ENCODE results near the gene DNAJC15.

The DNAJC15 gene

DNA sequence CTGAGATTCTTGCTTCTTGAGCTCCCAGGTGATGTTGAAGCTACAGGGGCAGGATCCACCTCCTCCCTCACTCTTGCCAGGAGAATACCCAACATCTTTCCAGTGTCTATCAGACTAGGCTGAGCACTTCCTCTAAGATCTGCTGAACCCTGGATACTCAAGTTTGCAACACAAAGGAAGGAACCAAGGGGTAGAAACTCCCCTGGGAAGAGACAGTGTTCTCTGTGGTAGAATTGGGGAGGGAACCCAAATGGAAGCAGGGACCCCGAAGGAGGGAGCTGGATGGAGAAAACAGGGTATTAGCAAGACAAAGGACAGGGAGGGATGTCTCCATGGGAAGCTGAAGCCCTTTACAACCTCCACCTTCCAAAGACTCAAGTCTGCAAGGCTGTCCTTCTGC lies 117.6 kb downstream of the DNAJC15 start:
- no peak for DNase-seq (ENCODE audit: low read depth)
- H3K4me3 ChIP-seq (ENCODE audit: low read depth, low read length): no peak overlapping the region
- no peak for TF ChIP-seq CTCF (conservative IDR thresholded peaks at IDR 0.05; ENCODE audit: low read depth, low read length)

GRCh38 chr13:43141685-43142084 lies 118.3 kb downstream of the DNAJC15 start:
- TF ChIP-seq CTCF (conservative IDR thresholded peaks at IDR 0.05; ENCODE audit: low read depth, low read length): no peak
- no peak overlapping the region for H3K4me3 ChIP-seq (ENCODE audit: low read depth, low read length)
- DNase-seq (ENCODE audit: low read depth): no peak

- no peak for DNase-seq (ENCODE audit: low read depth)
- no peak for TF ChIP-seq CTCF (conservative IDR thresholded peaks at IDR 0.05; ENCODE audit: low read depth, low read length)
- H3K4me3 ChIP-seq (ENCODE audit: low read depth, low read length): no peak overlapping the region
Observed at GRCh38 chr13:43143591-43143990, 120.2 kb downstream of the DNAJC15 start.

DNA sequence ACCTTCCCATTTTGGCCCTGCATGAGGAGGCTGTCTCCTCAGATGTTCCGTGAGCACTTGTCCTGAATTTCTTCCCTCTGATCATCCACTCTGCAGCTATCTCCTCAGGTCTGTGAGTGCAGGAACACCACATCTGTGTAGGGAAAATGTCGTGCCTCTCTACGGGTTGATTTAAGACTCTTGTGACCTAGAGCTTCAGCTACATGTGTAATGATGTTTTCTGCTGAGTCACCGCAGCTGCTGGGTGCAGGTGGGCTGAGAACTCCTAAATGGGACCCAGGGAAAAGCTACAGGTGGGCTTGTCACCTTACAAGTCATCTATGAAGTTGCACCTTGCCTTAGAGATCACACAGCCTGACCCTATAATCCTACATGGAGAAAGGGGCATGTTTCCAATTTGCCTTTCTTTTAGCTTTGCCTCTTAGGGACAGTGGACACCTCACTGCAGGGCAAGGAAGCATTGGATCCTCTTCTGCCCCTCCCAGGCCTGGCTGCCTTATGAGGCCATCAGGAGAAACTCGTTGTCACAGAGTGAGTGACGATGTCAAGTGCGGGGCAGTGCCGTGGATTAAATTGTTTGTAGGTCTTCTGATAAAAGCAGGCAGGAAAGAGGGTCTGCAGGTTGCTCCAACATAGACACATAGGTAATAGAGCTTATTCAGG lies 122.3 kb downstream of the DNAJC15 start:
- H3K4me3 ChIP-seq (ENCODE audit: low read depth, low read length): no peak overlapping the region
- no peak for TF ChIP-seq CTCF (conservative IDR thresholded peaks at IDR 0.05; ENCODE audit: low read depth, low read length)
- DNase-seq (ENCODE audit: low read depth): no peak

GRCh38 chr13:43146400-43146799 lies 123.0 kb downstream of the DNAJC15 start:
- H3K4me3 ChIP-seq (ENCODE audit: low read depth, low read length): no peak overlapping the region
- TF ChIP-seq CTCF (conservative IDR thresholded peaks at IDR 0.05; ENCODE audit: low read depth, low read length): no peak
- no peak for DNase-seq (ENCODE audit: low read depth)

DNA sequence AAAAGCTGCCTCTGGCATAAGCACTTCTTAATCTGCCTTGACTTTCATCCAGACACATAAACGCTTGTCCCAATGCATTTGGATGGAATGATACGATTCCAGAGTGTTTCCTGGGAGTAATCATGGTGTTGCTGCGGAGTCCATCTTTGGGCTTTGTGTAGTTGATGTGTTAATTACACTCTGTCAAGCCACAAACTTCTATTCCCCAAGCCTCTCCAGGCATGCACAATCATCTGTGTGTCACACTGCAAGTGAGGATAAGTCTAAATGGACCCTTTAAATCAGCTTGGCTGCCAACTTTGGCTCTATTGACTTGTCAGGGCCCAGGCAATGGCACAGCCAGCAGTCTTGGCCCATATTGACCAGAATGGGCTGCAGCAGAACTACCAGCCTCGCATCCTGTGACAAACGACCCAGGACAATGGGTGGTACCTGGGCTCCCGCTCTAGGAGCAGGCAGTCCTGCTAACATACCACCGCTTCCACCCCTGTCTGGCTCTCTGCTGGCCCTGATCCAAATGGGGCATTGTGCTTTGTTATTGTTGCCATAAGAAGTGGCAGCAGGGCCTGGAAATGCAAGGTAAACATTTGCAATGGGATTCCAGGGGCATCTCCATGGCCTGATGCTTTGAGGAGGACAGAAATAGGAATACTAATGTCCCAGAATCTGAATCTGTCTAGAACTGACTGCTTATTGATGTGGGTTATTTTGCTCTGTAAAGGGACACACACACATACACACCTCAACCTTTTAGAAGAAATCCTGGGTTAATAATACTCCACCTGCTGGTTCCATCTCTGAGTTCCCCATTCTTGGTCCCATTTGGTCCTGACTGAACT lies 127.2 kb downstream of the DNAJC15 start:
- no peak overlapping the region for H3K4me3 ChIP-seq (ENCODE audit: low read depth, low read length)
- TF ChIP-seq CTCF (conservative IDR thresholded peaks at IDR 0.05; ENCODE audit: low read depth, low read length): no peak
- no peak for DNase-seq (ENCODE audit: low read depth)

Data from choroid plexus epithelial cell (primary cell).